Hepatocyte (in vitro differentiated cells): ENCODE results near the gene MUL1.

Experiments used
- EZH2 ChIP-seq: fragments of 200-600 bp; sonication (generic); IDR thresholded peaks from 2 replicates; pipeline ENCODE4 v1.6.1; 2016; ENCODE audit warnings: antibody characterized with exemption, mild to moderate bottlenecking, borderline replicate concordance
- EZH2phosphoT487 ChIP-seq: fragments of 200-600 bp; sonication (generic); IDR thresholded peaks from one replicate; pipeline ENCODE4 v1.6.1; 2018; ENCODE audit warnings: antibody characterized with exemption, mild to moderate bottlenecking, low read depth, moderate library complexity; ENCODE audit not compliant: unreplicated experiment, severe bottlenecking
- TF ChIP-seq, protein P1 (sequence below): fragments of 200-600 bp; sonication (generic); IDR thresholded peaks from 2 replicates; pipeline ENCODE4 v1.5.1; 2016; ENCODE audit warnings: antibody characterized with exemption, mild to moderate bottlenecking; ENCODE audit not compliant: poor library complexity

DNA sequence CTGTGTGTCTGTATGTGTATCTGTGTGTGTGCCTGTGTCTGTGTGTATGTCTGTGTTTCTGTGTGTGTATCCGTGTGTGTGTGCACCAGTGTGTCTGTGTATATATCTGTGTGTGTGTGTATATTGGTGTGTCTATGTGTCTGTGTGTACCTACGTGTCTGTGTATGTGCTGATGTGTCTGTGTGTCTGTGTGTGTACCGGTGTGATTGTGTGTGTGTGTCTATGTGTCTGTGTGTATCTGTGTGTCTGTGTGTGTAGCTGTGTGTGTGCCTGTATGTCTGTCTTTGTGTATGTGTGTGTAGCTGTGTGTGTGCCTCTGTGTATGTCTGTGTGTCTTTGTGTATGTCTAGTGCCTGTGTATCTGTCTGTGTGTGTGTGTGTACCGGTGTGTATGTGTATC, 53.9 kb downstream of the MUL1 start:
- TF ChIP-seq, protein P1, sequence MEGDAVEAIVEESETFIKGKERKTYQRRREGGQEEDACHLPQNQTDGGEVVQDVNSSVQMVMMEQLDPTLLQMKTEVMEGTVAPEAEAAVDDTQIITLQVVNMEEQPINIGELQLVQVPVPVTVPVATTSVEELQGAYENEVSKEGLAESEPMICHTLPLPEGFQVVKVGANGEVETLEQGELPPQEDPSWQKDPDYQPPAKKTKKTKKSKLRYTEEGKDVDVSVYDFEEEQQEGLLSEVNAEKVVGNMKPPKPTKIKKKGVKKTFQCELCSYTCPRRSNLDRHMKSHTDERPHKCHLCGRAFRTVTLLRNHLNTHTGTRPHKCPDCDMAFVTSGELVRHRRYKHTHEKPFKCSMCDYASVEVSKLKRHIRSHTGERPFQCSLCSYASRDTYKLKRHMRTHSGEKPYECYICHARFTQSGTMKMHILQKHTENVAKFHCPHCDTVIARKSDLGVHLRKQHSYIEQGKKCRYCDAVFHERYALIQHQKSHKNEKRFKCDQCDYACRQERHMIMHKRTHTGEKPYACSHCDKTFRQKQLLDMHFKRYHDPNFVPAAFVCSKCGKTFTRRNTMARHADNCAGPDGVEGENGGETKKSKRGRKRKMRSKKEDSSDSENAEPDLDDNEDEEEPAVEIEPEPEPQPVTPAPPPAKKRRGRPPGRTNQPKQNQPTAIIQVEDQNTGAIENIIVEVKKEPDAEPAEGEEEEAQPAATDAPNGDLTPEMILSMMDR = no peak
- TF ChIP-seq EZH2 = no peak
- TF ChIP-seq EZH2phosphoT487 = no peak
